H9 (cell line): Measurements from ENCODE around the gene KPNA1. TPM values are rescaled to one million over a fixed set of nuclear protein-coding genes. Genes with fewer than 3 reads are reported as not detected.

Experiments
- DNase-seq: peaks from one replicate; pipeline ENCODE4 v3.0.0-alpha.2; 2017
- H2AFZ ChIP-seq: one replicate; pipeline ENCODE4 v1.6.1; 2013; ENCODE audit warnings: mild to moderate bottlenecking, low read length, control low read depth, moderate library complexity
- H2AK5ac ChIP-seq: 2 replicates; pipeline ENCODE4 v1.6.1; 2013; ENCODE audit warnings: low read length, control low read depth, mixed read lengths; ENCODE audit not compliant: insufficient read length
- H2BK120ac ChIP-seq: one replicate; pipeline ENCODE4 v1.6.1; 2013; ENCODE audit warnings: low read depth, mild to moderate bottlenecking, low read length, control low read depth, inconsistent platforms; ENCODE audit not compliant: poor library complexity, severe bottlenecking
- H2BK12ac ChIP-seq: 2 replicates; pipeline ENCODE4 v1.6.1; 2013; ENCODE audit warnings: low read length, control low read depth, mixed read lengths, low read depth; ENCODE audit not compliant: insufficient read length
- H2BK15ac ChIP-seq: 2 replicates; pipeline ENCODE4 v1.6.1; 2013; ENCODE audit warnings: low read depth, low read length, control low read depth
- H2BK20ac ChIP-seq: one replicate; pipeline ENCODE4 v1.6.1; 2013; ENCODE audit warnings: low read depth, mild to moderate bottlenecking, low read length, control low read depth, inconsistent platforms; ENCODE audit not compliant: poor library complexity, severe bottlenecking
- H2BK5ac ChIP-seq: 2 replicates; pipeline ENCODE4 v1.6.1; 2013; ENCODE audit warnings: low read length, control low read depth, mixed read lengths; ENCODE audit not compliant: insufficient read length
- H3K14ac ChIP-seq: 2 replicates; pipeline ENCODE4 v1.6.1; 2013; ENCODE audit warnings: low read length, control low read depth; ENCODE audit not compliant: insufficient read depth
- H3K18ac ChIP-seq: 2 replicates; pipeline ENCODE4 v1.6.1; 2013; ENCODE audit warnings: low read depth, mild to moderate bottlenecking, mixed read lengths, low read length, control low read depth; ENCODE audit not compliant: insufficient read length
- H3K23ac ChIP-seq: 2 replicates; pipeline ENCODE4 v1.6.1; 2013; ENCODE audit warnings: low read length, control low read depth, mixed read lengths, low read depth; ENCODE audit not compliant: insufficient read length
- H3K23me2 ChIP-seq: 2 replicates; pipeline ENCODE4 v1.6.1; 2013; ENCODE audit warnings: low read depth, mild to moderate bottlenecking, mixed read lengths, low read length, control low read depth; ENCODE audit not compliant: insufficient read length, poor library complexity, severe bottlenecking
- H3K27ac ChIP-seq: 2 replicates; pipeline ENCODE4 v1.5.1; 2013; ENCODE audit warnings: low read length, control low read depth, mixed read lengths, low read depth; ENCODE audit not compliant: insufficient read length
- H3K27me3 ChIP-seq: 2 replicates; pipeline ENCODE4 v1.6.1; 2013; ENCODE audit warnings: low read length, control low read depth, inconsistent platforms; ENCODE audit not compliant: insufficient read depth
- H3K4ac ChIP-seq: 2 replicates; pipeline ENCODE4 v1.6.1; 2013; ENCODE audit warnings: low read depth, mild to moderate bottlenecking, control low read depth, inconsistent platforms, low read length, moderate library complexity
- H3K4me1 ChIP-seq: 2 replicates; pipeline ENCODE4 v1.6.1; 2013; ENCODE audit warnings: low read length, control low read depth, inconsistent platforms; ENCODE audit not compliant: insufficient read depth
- H3K4me2 ChIP-seq: 2 replicates; pipeline ENCODE4 v1.6.1; 2013; ENCODE audit warnings: low read length, control low read depth, mixed read lengths; ENCODE audit not compliant: insufficient read length, insufficient read depth
- H3K56ac ChIP-seq: 2 replicates; pipeline ENCODE4 v1.6.1; 2013; ENCODE audit warnings: low read depth, mild to moderate bottlenecking, mixed read lengths, low read length, control low read depth; ENCODE audit not compliant: insufficient read length
- H3K79me1 ChIP-seq: 2 replicates; pipeline ENCODE4 v1.6.1; 2013; ENCODE audit warnings: low read depth, mild to moderate bottlenecking, moderate library complexity, low read length, control low read depth, inconsistent platforms; ENCODE audit not compliant: insufficient read depth, poor library complexity, severe bottlenecking
- H3K79me2 ChIP-seq: 2 replicates; pipeline ENCODE4 v1.6.1; 2013; ENCODE audit warnings: low read length, control low read depth, inconsistent platforms; ENCODE audit not compliant: insufficient read depth
- H3K9ac ChIP-seq: 2 replicates; pipeline ENCODE4 v1.6.1; 2013; ENCODE audit warnings: low read length, control low read depth, mixed read lengths; ENCODE audit not compliant: insufficient read length; ENCODE audit errors: extremely low read depth
- H3K9me3 ChIP-seq: one replicate; pipeline ENCODE4 v1.6.1; 2013; ENCODE audit warnings: low read depth, low read length, inconsistent platforms; ENCODE audit not compliant: control insufficient read depth
- H3T11ph ChIP-seq: one replicate; pipeline ENCODE4 v1.6.1; 2013; ENCODE audit warnings: mild to moderate bottlenecking, low read length, control low read depth, inconsistent platforms
- H4K20me1 ChIP-seq: one replicate; pipeline ENCODE4 v1.6.1; 2013; ENCODE audit not compliant: control insufficient read depth, insufficient read length, insufficient read depth
- H4K5ac ChIP-seq: 2 replicates; pipeline ENCODE4 v1.6.1; 2013; ENCODE audit warnings: low read depth, mild to moderate bottlenecking, mixed read lengths, low read length, control low read depth; ENCODE audit not compliant: insufficient read length
- H4K8ac ChIP-seq: replicated peaks from 2 replicates; pipeline ENCODE4 v1.6.1; 2013; ENCODE audit warnings: low read length, control low read depth, mixed read lengths, low read depth; ENCODE audit not compliant: insufficient read length
- H4K91ac ChIP-seq: 2 replicates; pipeline ENCODE4 v1.6.1; 2013; ENCODE audit warnings: low read depth, mild to moderate bottlenecking, moderate library complexity, mixed read lengths, low read length, control low read depth; ENCODE audit not compliant: insufficient read length
- H3K27ac Mint-ChIP-seq, 3 experiments: 2 replicates in 2 of 3; 3 replicates in 1 of 3; pipeline ENCODE4 v1.8.0; 2020 to 2021; ENCODE audit warnings: mixed read lengths in 3 of 3, mild to moderate bottlenecking in 1 of 3, moderate library complexity in 1 of 3
- H3K27me3 Mint-ChIP-seq: 2 replicates; pipeline ENCODE4 v1.8.0; 2021; ENCODE audit warnings: low read depth, mild to moderate bottlenecking, moderate library complexity, mixed read lengths
- H3K36me3 Mint-ChIP-seq, 3 experiments: 2 replicates in 2 of 3; 3 replicates in 1 of 3; pipeline ENCODE4 v1.8.0; 2020 to 2021; ENCODE audit warnings: low read depth in 3 of 3, mixed read lengths in 3 of 3; ENCODE audit not compliant: insufficient read depth in 1 of 3
- H3K4me1 Mint-ChIP-seq, 2 experiments: 2 replicates each; pipeline ENCODE4 v1.8.0; 2020; ENCODE audit warnings: mixed read lengths in 2 of 2
- H3K4me3 Mint-ChIP-seq, 2 experiments: 2 replicates in 1 of 2; 3 replicates in 1 of 2; pipeline ENCODE4 v1.8.0; 2020 to 2021; ENCODE audit warnings: mild to moderate bottlenecking in 2 of 2, mixed read lengths in 2 of 2, moderate library complexity in 1 of 2
- H3K9me3 Mint-ChIP-seq, 2 experiments: 2 replicates in 1 of 2; 3 replicates in 1 of 2; pipeline ENCODE4 v1.8.0; 2020; ENCODE audit warnings: mild to moderate bottlenecking in 2 of 2, mixed read lengths in 2 of 2, moderate library complexity in 1 of 2
- CTCF ChIP-seq: fragments of 200-600 bp; sonication (generic); conservative IDR thresholded peaks from 3 replicates; pipeline ENCODE4 v1.8.0; 2021; ENCODE audit warnings: antibody characterized with exemption, mild to moderate bottlenecking
- WGBS: extraction: QIAGEN DNeasy Blood & Tissue Kit; methylation state at CpG from one replicate; pipeline ENCODE4 v1.1.7; 2013; ENCODE audit warnings: missing lambda C conversion rate, low lambda C conversion rate, mixed read lengths; ENCODE audit not compliant: insufficient read length; ENCODE audit errors: extremely low coverage; 5-methylcytosine and 5-hydroxymethylcytosine counted together
- total RNA-seq: library from RNA; stranded (reverse); gene quantifications from 2 replicates; pipeline ENCODE4 v1.2.1, GENCODE V29; 2021

Gene KPNA1
- total RNA-seq, 1 experiment from 2014 or later, result 71.7 TPM

- H2BK20ac ChIP-seq, result no peak overlapping the region
- H3T11ph ChIP-seq, result no peak overlapping the region
- H3K14ac ChIP-seq, result no peak overlapping the region
- H3K23me2 ChIP-seq, result no peaks in the 10 kb centered on the region
- no peak overlapping the region for H3K18ac ChIP-seq
- no peaks in the 10 kb centered on the region for H3K27me3 ChIP-seq
- peaks cover 9% of the 10 kb centered on the region for H3K4me1 ChIP-seq
- H4K8ac ChIP-seq, result no peak overlapping the region
- no peak overlapping the region for H3K56ac ChIP-seq
- no peaks in the 10 kb centered on the region for H3K79me1 ChIP-seq
- no peaks in the 10 kb centered on the region; a peak in 2 of 7 replicates for H3K36me3 Mint-ChIP-seq
- H2BK15ac ChIP-seq, result no peak overlapping the region
- H3K4me2 ChIP-seq, result peak overlapping the region; percentile 58
- peak overlapping the region in 1 of 3 experiments; percentile 16; a peak in 1 of 7 replicates for H3K27ac Mint-ChIP-seq
- H3K27me3 Mint-ChIP-seq, result peaks cover 3% of the 10 kb centered on the region; the same call in 1 of the 2 replicates
- H4K5ac ChIP-seq, result no peak overlapping the region
- peak overlapping the region; percentile 25 for H2AFZ ChIP-seq
- peaks cover 17 to 28% of the 10 kb centered on the region in 2 experiments for H3K4me1 Mint-ChIP-seq
- peak overlapping the region; percentile 71 to 81 for H3K4me3 Mint-ChIP-seq
- no peak overlapping the region for H2AK5ac ChIP-seq
- no peak overlapping the region for H3K4ac ChIP-seq
- H3K9ac ChIP-seq, result no peak overlapping the region
- TF ChIP-seq CTCF, result no peak
- no peak overlapping the region for H3K23ac ChIP-seq
- H2BK120ac ChIP-seq, result no peak overlapping the region
- no peak overlapping the region for H2BK5ac ChIP-seq
- H3K9me3 Mint-ChIP-seq, result no peaks in the 10 kb centered on the region
- H3K27ac ChIP-seq, result no peak overlapping the region
- WGBS, result no CpG with 5 or more reads among the region's 5 CpGs
- no peak for DNase-seq
- no peaks in the 10 kb centered on the region for H3K79me2 ChIP-seq
- no peak overlapping the region for H2BK12ac ChIP-seq
- H4K91ac ChIP-seq, result no peak overlapping the region
- H3K9me3 ChIP-seq, result no peaks in the 10 kb centered on the region
- no peaks in the 10 kb centered on the region for H4K20me1 ChIP-seq
Observed at GRCh38 chr3:122562923-122563716, 48.4 kb upstream of the KPNA1 start.
